GM19351 (cell line): Measurements from ENCODE around the gene SRRM5.
"Not testable (repeated sequence)": the region's sequence is repeated elsewhere in the genome, so short reads cannot be mapped to it uniquely, and the experiment has no call there.

ENCODE experiments used
- ATAC-seq: cut with Tn5 transposase; IDR thresholded peaks from one replicate; pipeline ENCODE4 v1.9.1; 2021; ENCODE audit warnings: mild to moderate bottlenecking, moderate library complexity; ENCODE audit not compliant: unreplicated experiment

SRRM5 gene

GRCh38 chr19:43610493-43610892 is 1.4 kb upstream of the SRRM5 start:
- ATAC-seq = no peak

GRCh38 chr19:43612374-43612773 is 486 bp downstream of the SRRM5 start:
- ATAC-seq = no peak

DNA sequence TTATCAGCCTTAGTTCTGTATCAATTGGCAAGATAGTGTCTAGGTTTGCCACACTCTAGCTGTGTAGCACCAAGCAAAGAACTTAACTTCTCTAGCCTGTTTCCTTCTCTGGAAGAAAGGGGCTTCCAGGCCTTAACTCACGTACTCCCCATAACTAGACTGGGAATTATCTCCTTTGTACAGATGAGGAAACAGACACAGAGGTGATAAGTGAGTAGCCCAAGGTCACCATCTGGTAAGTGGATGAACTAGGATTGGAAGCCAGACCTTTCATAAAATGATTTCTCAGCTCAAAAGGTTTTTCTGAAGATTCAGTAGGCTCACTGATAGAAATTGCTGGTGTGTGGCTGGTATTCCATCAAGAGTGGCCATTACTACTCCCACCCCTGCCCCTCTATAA is 4.4 kb downstream of the SRRM5 start:
- ATAC-seq = no peak

- ATAC-seq = no peak
These were observed 5.1 kb downstream of the SRRM5 start for GRCh38 chr19:43616954-43617353.

GRCh38 chr19:43618921-43619261 is 7.0 kb downstream of the SRRM5 start:
- ATAC-seq = peak; percentile 13

GRCh38 chr19:43619262-43620060 is 7.6 kb downstream of the SRRM5 start, which contains the start of gene ZNF428:
Gene ZNF428 (minus strand): TSS chr19:43619629. CDS start chr19:43614304, 5,325 bp downstream.
- ATAC-seq = peak; percentile 74

GRCh38 chr19:43620061-43621001 is 8.4 kb downstream of the SRRM5 start:
- ATAC-seq = no peak

DNA sequence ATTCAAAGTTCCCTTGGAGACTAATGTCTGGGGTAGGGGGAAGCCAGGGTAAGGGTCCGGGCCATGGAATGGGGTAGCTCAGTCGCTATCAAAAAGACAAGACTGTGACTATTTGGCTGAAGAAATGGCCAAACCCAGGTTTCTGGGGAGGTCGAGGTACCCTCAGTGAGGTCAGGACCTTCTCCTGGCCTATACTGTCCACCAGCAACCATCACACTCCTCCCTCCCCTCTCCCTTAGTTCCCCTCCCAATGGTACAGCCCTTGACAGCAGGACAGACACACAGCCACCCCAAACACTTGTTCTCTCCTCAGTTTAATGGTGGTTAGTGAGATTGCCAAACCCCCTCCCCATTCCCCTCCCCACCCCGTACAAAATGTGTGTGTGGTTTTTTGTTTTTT is 10.2 kb downstream of the SRRM5 start:
- no peak for ATAC-seq

GRCh38 chr19:43622956-43623355 is 11.1 kb downstream of the SRRM5 start:
- no peak for ATAC-seq

- ATAC-seq = no peak
These were observed 12.2 kb downstream of the SRRM5 start for GRCh38 chr19:43623889-43624670.

- ATAC-seq = no peak
These were observed 13.0 kb downstream of the SRRM5 start for GRCh38 chr19:43624933-43625332.

DNA sequence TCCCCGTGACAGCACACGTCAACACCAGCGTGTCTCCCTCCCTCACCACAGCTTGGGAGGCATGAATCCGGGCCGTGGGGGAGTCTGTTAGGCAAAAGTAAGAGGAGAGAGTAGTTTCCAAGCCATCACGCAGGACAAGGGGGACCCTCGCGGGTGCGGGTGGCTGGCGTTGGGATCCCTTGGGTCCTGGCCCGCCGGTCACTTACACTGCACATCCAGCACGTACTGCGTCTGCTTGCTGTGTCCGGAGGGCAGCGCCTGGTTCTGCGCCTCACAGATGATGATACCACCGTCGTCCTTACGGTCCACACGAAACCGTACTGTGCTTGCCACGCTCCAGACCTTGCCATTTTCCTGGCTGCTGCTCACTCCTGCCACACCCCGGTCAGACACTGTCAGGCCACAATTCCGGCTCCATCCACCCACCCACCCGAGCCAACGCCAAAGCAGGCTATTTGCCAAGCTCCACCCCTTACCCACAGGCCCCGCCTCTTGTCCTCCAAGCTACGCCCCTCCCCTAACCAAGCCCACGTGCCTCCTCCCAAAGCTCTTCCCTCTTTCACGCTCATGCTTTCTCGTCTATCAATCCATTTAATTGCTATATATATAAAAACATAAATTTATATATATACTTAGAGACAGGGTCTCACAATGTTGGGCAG is 14.2 kb downstream of the SRRM5 start:
- no peak for ATAC-seq

- no peak for ATAC-seq
These were observed 14.9 kb downstream of the SRRM5 start for GRCh38 chr19:43626838-43627237.

GRCh38 chr19:43628646-43629326 is 16.9 kb downstream of the SRRM5 start:
- no peak for ATAC-seq

GRCh38 chr19:43631491-43631890 is 19.6 kb downstream of the SRRM5 start:
- no peak for ATAC-seq

DNA sequence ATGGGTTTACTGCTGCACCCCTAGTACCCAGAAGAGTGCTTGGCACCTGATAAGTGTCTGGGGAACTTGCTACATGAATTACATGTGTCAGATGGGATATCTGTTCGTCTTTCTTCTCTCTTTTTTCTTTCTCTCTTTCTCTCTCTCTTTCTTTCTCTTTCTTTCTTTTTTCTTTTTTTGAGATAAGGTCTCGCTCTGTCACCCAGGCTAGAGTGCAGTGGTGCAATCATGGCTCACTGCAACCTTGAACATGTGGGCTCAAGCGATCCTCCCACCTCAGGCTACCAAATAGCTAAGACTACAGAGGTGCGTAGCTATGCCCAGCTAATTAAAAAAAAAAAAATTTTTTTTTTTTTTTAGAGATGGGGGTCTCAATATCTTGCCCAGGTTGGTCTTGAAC is 21.6 kb downstream of the SRRM5 start:
- ATAC-seq = no peak

- no peak for ATAC-seq
These were observed 22.2 kb downstream of the SRRM5 start for GRCh38 chr19:43634068-43634467.

DNA sequence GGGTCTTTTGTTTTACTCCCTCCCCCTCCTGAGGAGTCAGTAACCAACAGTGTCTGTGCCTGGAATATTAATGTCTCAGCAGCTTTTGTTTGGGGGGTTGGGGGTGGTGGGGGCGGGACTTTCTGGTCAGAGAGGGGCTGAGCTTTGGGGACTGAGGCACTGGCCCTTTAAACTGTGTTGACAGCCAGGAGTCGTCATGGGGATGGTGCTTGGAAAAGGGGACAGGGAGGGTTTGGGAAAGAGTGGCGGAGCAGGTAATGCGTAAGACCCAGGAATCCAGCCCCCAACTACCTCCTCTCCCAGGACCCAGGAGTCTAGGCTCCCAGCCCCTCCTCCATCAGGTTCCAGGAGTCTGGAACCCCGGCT is 22.6 kb downstream of the SRRM5 start:
- no peak for ATAC-seq

DNA sequence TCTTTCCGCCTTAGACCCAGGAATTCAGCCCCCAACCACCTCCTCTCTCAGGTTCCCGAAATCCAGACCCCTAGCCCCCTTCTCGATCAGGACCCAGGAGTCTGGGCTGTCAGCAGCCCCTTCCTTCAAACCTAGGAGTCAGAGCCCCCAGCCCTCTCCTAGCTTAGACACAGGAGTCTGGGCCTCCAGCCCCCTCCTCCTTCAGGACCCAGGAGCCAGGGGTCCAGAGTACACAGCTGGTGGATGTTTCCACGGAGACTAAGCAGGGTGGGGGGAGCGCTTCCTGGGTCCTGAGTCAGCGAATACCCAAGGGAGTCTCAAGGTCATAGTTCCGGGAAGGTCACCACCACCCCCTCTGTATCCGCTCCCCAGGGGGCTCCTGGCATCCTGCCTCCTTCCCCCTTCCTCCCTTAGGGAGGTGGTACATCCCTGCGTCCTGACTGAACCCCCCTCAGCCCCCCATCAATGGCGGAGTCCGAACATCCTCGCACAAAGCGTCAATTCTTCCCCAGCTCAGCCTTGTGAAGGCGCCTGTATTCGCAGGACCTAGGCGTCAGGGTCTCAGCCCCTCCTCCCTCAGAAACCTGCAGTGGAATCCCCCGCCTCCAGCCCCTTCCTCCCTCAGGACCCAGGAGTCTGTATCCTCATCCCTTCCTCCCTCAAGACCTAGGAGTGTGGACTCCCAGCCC is 23.1 kb downstream of the SRRM5 start:
- ATAC-seq = no peak

GRCh38 chr19:43635561-43635940 is 23.7 kb downstream of the SRRM5 start:
- ATAC-seq = not testable (repeated sequence)
